B cell (primary cell): ENCODE data around the gene PLEKHM2. TPM values are rescaled to one million over a fixed set of nuclear protein-coding genes. Genes with fewer than 3 reads are reported as not detected.

ENCODE experiments used
- ATAC-seq: fragments of 200-7000 bp; cut with Tn5 transposase; one replicate; pipeline ENCODE4 v1.10.0; 2021; ENCODE audit warnings: low read depth, mild to moderate bottlenecking, moderate number of reproducible peaks, moderate library complexity
- CTCF ChIA-PET: fragments of 350-600 bp; sonication (Branson Sonifier 250); formaldehyde crosslinking; loops from one replicate; lab custom pipeline; 2021; ENCODE audit warnings: antibody characterized with exemption, inconsistent platforms; lab: Charles Lee
- POLR2A ChIA-PET: fragments of 350-600 bp; sonication (Branson Sonifier 250); formaldehyde crosslinking; loops from one replicate; lab custom pipeline; 2021; ENCODE audit warnings: antibody characterized with exemption; lab: Charles Lee
- DNase-seq: peaks from one replicate; pipeline ENCODE4 v3.0.0; 2013
- H2AFZ ChIP-seq: 2 replicates; pipeline ENCODE4 v1.6.1; 2012; ENCODE audit warnings: mild to moderate bottlenecking, low read depth, low read length; ENCODE audit not compliant: insufficient read depth, poor library complexity, severe bottlenecking
- H3K27ac ChIP-seq, 2 donors: 1 replicate in 1 of 2; 2 replicates in 1 of 2; pipeline ENCODE4 v1.5.1; 2012 to 2013; ENCODE audit warnings: low read length in 2 of 2, mild to moderate bottlenecking in 2 of 2, moderate library complexity in 1 of 2
- H3K27me3 ChIP-seq, 4 experiments: fragments of 200-600 bp in 1 of 4; sonication (generic) in 1 of 4; replicated peaks in 1 of 4; 1 replicate in 2 of 4; 2 replicates in 2 of 4; pipeline versions ENCODE4 v1.6.1 to v1.7.0; 2013 to 2016; ENCODE audit warnings: low read length in 3 of 4, mild to moderate bottlenecking in 2 of 4, mixed read lengths in 1 of 4, moderate library complexity in 1 of 4; ENCODE audit not compliant: insufficient read depth in 4 of 4, control insufficient read depth in 3 of 4; ENCODE audit errors: control extremely low read depth in 1 of 4
- H3K36me3 ChIP-seq, 2 experiments: replicated peaks in 1 of 2; 1 replicate in 1 of 2; 2 replicates in 1 of 2; pipeline versions ENCODE4 v1.6.1 to v1.7.1; 2013; ENCODE audit warnings: low read length in 1 of 2; ENCODE audit not compliant: insufficient read depth in 2 of 2, control insufficient read depth in 1 of 2; ENCODE audit errors: control extremely low read depth in 1 of 2, extremely low read depth in 1 of 2
- H3K4me1 ChIP-seq, 2 donors: fragments of 200-600 bp in 1 of 2; sonication (generic) in 1 of 2; 1 replicate in 1 of 2; 2 replicates in 1 of 2; pipeline versions ENCODE4 v1.5.1 to v1.6.1; 2013 to 2017; ENCODE audit warnings: low read length in 2 of 2; ENCODE audit not compliant: control insufficient read depth in 2 of 2, insufficient read depth in 2 of 2
- H3K4me2 ChIP-seq: replicated peaks from 2 replicates; pipeline ENCODE3; 2012; ENCODE audit warnings: mild to moderate bottlenecking, low read depth, low read length; ENCODE audit not compliant: poor library complexity, severe bottlenecking
- H3K4me3 ChIP-seq, 5 experiments: fragments of 200-600 bp in 1 of 5; sonication (generic) in 1 of 5; 1 replicate in 3 of 5; 2 replicates in 2 of 5; pipeline versions ENCODE4 v1.5.1 to v1.7.0; 2011 to 2016; ENCODE audit warnings: low read length in 4 of 5, mild to moderate bottlenecking in 4 of 5, low read depth in 2 of 5, control low read depth in 1 of 5, moderate library complexity in 1 of 5; ENCODE audit not compliant: insufficient read depth in 1 of 5; ENCODE audit errors: control extremely low read depth in 1 of 5, extremely low read depth in 1 of 5
- H3K79me2 ChIP-seq: fragments of 200-600 bp; sonication (generic); one replicate; pipeline ENCODE4 v1.6.0; 2016; ENCODE audit warnings: low read length; ENCODE audit not compliant: control insufficient read depth, insufficient read depth
- H3K9ac ChIP-seq: fragments of 200-600 bp; sonication (generic); 2 replicates; pipeline ENCODE4 v1.6.1; 2017; ENCODE audit warnings: mild to moderate bottlenecking, low read length, moderate library complexity
- H3K9me3 ChIP-seq, 3 donors: one replicate each; pipeline versions ENCODE4 v1.6.1 to v1.7.1; 2013; ENCODE audit warnings: low read length in 2 of 3; ENCODE audit not compliant: control insufficient read depth in 2 of 3, insufficient read depth in 1 of 3; ENCODE audit errors: control extremely low read depth in 1 of 3
- H4K20me1 ChIP-seq: 2 replicates; pipeline ENCODE4 v1.6.0; 2012; ENCODE audit warnings: mild to moderate bottlenecking, low read length; ENCODE audit not compliant: insufficient read depth, control insufficient read depth, poor library complexity, severe bottlenecking
- H3K27ac Mint-ChIP-seq: one replicate; pipeline ENCODE4 v1.8.0; 2021; ENCODE audit warnings: mixed read lengths
- H3K27me3 Mint-ChIP-seq: one replicate; pipeline ENCODE4 v1.8.0; 2021; ENCODE audit warnings: mixed read lengths
- H3K4me1 Mint-ChIP-seq: one replicate; pipeline ENCODE4 v1.8.0; 2021; ENCODE audit warnings: mixed read lengths
- H3K4me3 Mint-ChIP-seq: one replicate; pipeline ENCODE4 v1.8.0; 2021; ENCODE audit warnings: mixed read lengths
- H3K9me3 Mint-ChIP-seq: one replicate; pipeline ENCODE4 v1.8.0; 2022; ENCODE audit warnings: mixed read lengths; ENCODE audit not compliant: insufficient read depth
- EZH2 ChIP-seq: IDR thresholded peaks from 2 replicates; pipeline ENCODE4 v1.6.1; 2012; ENCODE audit warnings: borderline replicate concordance, low read depth, mild to moderate bottlenecking, moderate library complexity, low read length; ENCODE audit not compliant: insufficient read depth, poor library complexity, severe bottlenecking
- WGBS: methylation state at CpG from one replicate; pipeline ENCODE4 v1.1.5; 2013; ENCODE audit warnings: missing lambda C conversion rate; ENCODE audit not compliant: insufficient coverage; 5-methylcytosine and 5-hydroxymethylcytosine counted together
- intact Hi-C: fragments of 100-400 bp; cut with micrococcal nuclease; formaldehyde crosslinking; loops from one replicate; pipeline ENCODE4 v1.10.0; 2022
- polyA plus RNA-seq: library from polyadenylated mRNA; depleted of rRNA; stranded (reverse); fragments of >200 nt; gene quantifications from 2 replicates; pipeline ENCODE4 v1.2.3, GENCODE V29; 2012
- total RNA-seq, 2 donors: library from RNA; stranded (reverse); fragments of 120-200 nt in 1 of 2; gene quantifications; 1 replicate in 1 of 2; 2 replicates in 1 of 2; pipeline versions ENCODE4 v1.2.3 to v1.2.4, GENCODE V29; 2013 to 2022
- TF ChIP-seq, protein P1 (sequence below): fragments of 200-600 bp; IDR thresholded peaks from one replicate; pipeline ENCODE4 v1.8.0; 2022; ENCODE audit warnings: antibody characterized with exemption, mild to moderate bottlenecking

PLEKHM2 gene
- total and polyA plus RNA-seq, 2 donors (not counting 1 experiment from before 2014, with no cell fraction given), result 99.7 to 120 TPM

DNA sequence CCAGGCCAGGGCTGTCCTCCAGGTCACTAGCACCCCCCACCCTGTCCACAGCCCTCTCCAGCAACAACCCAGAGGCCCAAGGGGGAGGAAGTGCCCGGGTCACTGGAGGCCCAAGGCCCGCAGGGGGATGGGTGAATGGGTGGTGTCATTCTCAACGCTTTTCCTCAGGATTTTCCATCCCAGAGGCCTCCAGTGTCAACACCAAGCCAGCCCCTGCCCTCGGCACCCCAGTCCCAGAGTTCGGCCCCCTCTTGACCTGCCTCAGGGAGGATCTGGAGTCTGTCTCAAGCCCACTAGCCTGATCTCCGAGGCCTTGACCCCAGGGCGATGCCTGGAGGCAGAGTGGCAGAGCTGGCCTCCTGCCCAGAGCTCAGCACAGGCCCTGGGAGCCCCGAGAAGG is 63.3 kb downstream of the PLEKHM2 start:
- H3K27ac Mint-ChIP-seq, result no peak overlapping the region
- Histone ChIP-seq H3K4me1 (no peaks in the 10 kb centered on the region), H3K27me3 (no peaks in the 10 kb centered on the region), H4K20me1 (no peaks in the 10 kb centered on the region), H3K36me3 (no peaks in the 10 kb centered on the region), H2AFZ (no peak overlapping the region), H3K79me2 (no peaks in the 10 kb centered on the region), H3K4me3 (no peak overlapping the region), H3K9me3 (no peaks in the 10 kb centered on the region), H3K9ac (no peak overlapping the region), H3K27ac (no peak overlapping the region), H3K4me2 (no peak overlapping the region)
- TF ChIP-seq, protein P1, sequence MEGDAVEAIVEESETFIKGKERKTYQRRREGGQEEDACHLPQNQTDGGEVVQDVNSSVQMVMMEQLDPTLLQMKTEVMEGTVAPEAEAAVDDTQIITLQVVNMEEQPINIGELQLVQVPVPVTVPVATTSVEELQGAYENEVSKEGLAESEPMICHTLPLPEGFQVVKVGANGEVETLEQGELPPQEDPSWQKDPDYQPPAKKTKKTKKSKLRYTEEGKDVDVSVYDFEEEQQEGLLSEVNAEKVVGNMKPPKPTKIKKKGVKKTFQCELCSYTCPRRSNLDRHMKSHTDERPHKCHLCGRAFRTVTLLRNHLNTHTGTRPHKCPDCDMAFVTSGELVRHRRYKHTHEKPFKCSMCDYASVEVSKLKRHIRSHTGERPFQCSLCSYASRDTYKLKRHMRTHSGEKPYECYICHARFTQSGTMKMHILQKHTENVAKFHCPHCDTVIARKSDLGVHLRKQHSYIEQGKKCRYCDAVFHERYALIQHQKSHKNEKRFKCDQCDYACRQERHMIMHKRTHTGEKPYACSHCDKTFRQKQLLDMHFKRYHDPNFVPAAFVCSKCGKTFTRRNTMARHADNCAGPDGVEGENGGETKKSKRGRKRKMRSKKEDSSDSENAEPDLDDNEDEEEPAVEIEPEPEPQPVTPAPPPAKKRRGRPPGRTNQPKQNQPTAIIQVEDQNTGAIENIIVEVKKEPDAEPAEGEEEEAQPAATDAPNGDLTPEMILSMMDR, result no peak
- no peak for TF ChIP-seq EZH2
- DNase-seq (no peak), ATAC-seq (no peak)
- POLR2A ChIA-PET, result no interaction called here
- H3K4me3 Mint-ChIP-seq, result no peak overlapping the region
- H3K27me3 Mint-ChIP-seq, result no peaks in the 10 kb centered on the region
- no peaks in the 10 kb centered on the region for H3K4me1 Mint-ChIP-seq
- CTCF ChIA-PET, result no interaction called here
- 81% methylated on average over 6 of the region's 8 CpGs for WGBS
- H3K9me3 Mint-ChIP-seq, result no peaks in the 10 kb centered on the region
- intact Hi-C loops, result no loop called here

DNA sequence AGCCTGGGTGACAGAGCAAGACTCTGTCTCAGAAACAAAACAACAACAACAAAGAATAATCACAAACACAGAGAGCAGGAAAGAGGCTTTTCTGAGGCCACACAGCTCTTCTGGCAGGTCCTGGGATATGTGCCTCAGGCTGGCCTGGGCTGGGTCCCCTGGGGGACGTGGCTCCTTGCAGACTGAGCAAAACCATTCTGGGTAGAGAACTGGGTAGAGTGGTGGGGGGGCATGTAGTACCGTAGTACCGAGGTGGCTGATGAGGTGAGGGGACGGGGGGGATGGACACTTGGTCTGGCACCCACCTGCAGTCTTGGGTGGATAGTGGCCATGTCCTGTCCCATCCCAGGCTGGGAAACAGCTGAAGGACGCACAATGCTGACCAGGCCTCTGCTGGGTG is 64.1 kb downstream of the PLEKHM2 start:
- Histone ChIP-seq H3K4me1 (no peaks in the 10 kb centered on the region), H3K4me2 (no peak overlapping the region), H3K36me3 (no peaks in the 10 kb centered on the region), H3K27ac (no peak overlapping the region), H3K27me3 (no peaks in the 10 kb centered on the region), H3K9ac (no peak overlapping the region), H2AFZ (no peak overlapping the region), H3K9me3 (no peaks in the 10 kb centered on the region), H4K20me1 (no peaks in the 10 kb centered on the region), H3K4me3 (no peak overlapping the region), H3K79me2 (no peaks in the 10 kb centered on the region)
- POLR2A ChIA-PET, result no interaction called here
- Mint-ChIP-seq H3K27me3 (peaks cover under 1% of the 10 kb centered on the region), H3K4me3 (no peak overlapping the region), H3K9me3 (no peaks in the 10 kb centered on the region), H3K27ac (no peak overlapping the region), H3K4me1 (no peaks in the 10 kb centered on the region)
- TF ChIP-seq, protein P1, result no peak
- no peak for TF ChIP-seq EZH2
- DNase-seq (no peak), ATAC-seq (no peak)
- whole genome bisulfite sequencing, result 75% methylated on average over 5 of the region's 5 CpGs
- CTCF ChIA-PET, result no interaction called here
- intact Hi-C loops, result no loop called here
